ENCODE results near the gene PHC2. TPM values are rescaled to one million over a fixed set of nuclear protein-coding genes. Genes with fewer than 3 reads are reported as not detected.

The PHC2 gene
- total RNA-seq, 4 donors from 2014 or later = 70.2 to 114 (median 77.2) TPM

GRCh38 chr1:33459691-33460090 lies 28.8 kb upstream of the PHC2 start:
- WGBS, 2 donors = 82 to 83% methylated on average over 4 of the region's 4 CpGs
- no peak overlapping the region for H3K4me3 ChIP-seq (ENCODE audit: low read depth, poor library complexity, severe bottlenecking)
- no peak for DNase-seq (ENCODE audit: low spot score in 2 of 2)
- intact Hi-C loops (cut with DNase I; ENCODE audit: low total_unique reads) = loop anchor here (10.0 kb wide), 1 partner anchor 175 kb away; no protein-coding TSS in a partner anchor
- TF ChIP-seq POLR2A (IDR thresholded peaks at IDR 0.05) (no peak), CTCF (IDR thresholded peaks at IDR 0.05) (no peak)

GRCh38 chr1:33456502-33456886 lies 25.6 kb upstream of the PHC2 start:
- H3K4me3 ChIP-seq (ENCODE audit: low read depth, poor library complexity, severe bottlenecking) = no peak overlapping the region
- DNase-seq (ENCODE audit: low spot score in 2 of 2) = no peak
- TF ChIP-seq CTCF (IDR thresholded peaks at IDR 0.05) = no peak
- TF ChIP-seq POLR2A (IDR thresholded peaks at IDR 0.05) = no peak
- WGBS, 2 donors = 84 to 88% methylated on average over 6 of the region's 6 CpGs
- intact Hi-C loops (cut with DNase I; ENCODE audit: low total_unique reads) = no loop called here

GRCh38 chr1:33455539-33456501 lies 24.9 kb upstream of the PHC2 start:
- intact Hi-C loops (cut with DNase I; ENCODE audit: low total_unique reads) = no loop called here
- no peak for TF ChIP-seq CTCF (IDR thresholded peaks at IDR 0.05)
- no peak for TF ChIP-seq POLR2A (IDR thresholded peaks at IDR 0.05)
- no peak overlapping the region for H3K4me3 ChIP-seq (ENCODE audit: low read depth, poor library complexity, severe bottlenecking)
- WGBS, 2 donors = 47 to 54% methylated on average over 8 of the region's 8 CpGs
- no peak for DNase-seq (ENCODE audit: low spot score in 2 of 2)

- 94 to 95% methylated on average over 8 of the region's 8 CpGs for WGBS, 2 donors
- peak in 1 of 2 donors; percentile 67 for DNase-seq (ENCODE audit: low spot score in 2 of 2)
- H3K4me3 ChIP-seq (ENCODE audit: low read depth, poor library complexity, severe bottlenecking) = no peak overlapping the region
- TF ChIP-seq POLR2A (IDR thresholded peaks at IDR 0.05) = no peak
- no peak for TF ChIP-seq CTCF (IDR thresholded peaks at IDR 0.05)
- intact Hi-C loops (cut with DNase I; ENCODE audit: low total_unique reads) = no loop called here
These were observed 23.9 kb upstream of the PHC2 start for GRCh38 chr1:33454646-33455282.

GRCh38 chr1:33446590-33446989 lies 15.7 kb upstream of the PHC2 start:
- intact Hi-C loops (cut with DNase I; ENCODE audit: low total_unique reads) = no loop called here
- DNase-seq (ENCODE audit: low spot score in 2 of 2) = no peak
- 78% methylated on average over 3 of the region's 3 CpGs for WGBS, 2 donors
- H3K4me3 ChIP-seq (ENCODE audit: low read depth, poor library complexity, severe bottlenecking) = no peak overlapping the region
- TF ChIP-seq CTCF (IDR thresholded peaks at IDR 0.05) (no peak), POLR2A (IDR thresholded peaks at IDR 0.05) (no peak)

Data from lower leg skin (tissue), 4 donors.